ENCODE measurements around the gene TRIM38.

- no peak for TF ChIP-seq TAF1 (IDR thresholded peaks at IDR 0.05; ENCODE audit: low read depth)
- TF ChIP-seq POLR2AphosphoS5 (IDR thresholded peaks at IDR 0.05): no peak
- TF ChIP-seq, protein P1, sequence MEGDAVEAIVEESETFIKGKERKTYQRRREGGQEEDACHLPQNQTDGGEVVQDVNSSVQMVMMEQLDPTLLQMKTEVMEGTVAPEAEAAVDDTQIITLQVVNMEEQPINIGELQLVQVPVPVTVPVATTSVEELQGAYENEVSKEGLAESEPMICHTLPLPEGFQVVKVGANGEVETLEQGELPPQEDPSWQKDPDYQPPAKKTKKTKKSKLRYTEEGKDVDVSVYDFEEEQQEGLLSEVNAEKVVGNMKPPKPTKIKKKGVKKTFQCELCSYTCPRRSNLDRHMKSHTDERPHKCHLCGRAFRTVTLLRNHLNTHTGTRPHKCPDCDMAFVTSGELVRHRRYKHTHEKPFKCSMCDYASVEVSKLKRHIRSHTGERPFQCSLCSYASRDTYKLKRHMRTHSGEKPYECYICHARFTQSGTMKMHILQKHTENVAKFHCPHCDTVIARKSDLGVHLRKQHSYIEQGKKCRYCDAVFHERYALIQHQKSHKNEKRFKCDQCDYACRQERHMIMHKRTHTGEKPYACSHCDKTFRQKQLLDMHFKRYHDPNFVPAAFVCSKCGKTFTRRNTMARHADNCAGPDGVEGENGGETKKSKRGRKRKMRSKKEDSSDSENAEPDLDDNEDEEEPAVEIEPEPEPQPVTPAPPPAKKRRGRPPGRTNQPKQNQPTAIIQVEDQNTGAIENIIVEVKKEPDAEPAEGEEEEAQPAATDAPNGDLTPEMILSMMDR (IDR thresholded peaks at IDR 0.05; ENCODE audit: poor library complexity, severe bottlenecking): no peak
- TF ChIP-seq EZH2 (IDR thresholded peaks at IDR 0.05; ENCODE audit: borderline replicate concordance, insufficient read depth, low read length, poor library complexity, severe bottlenecking): no peak
- TF ChIP-seq EP300 (conservative IDR thresholded peaks at IDR 0.05; ENCODE audit: poor library complexity, severe bottlenecking): no peak
- no peak for TF ChIP-seq RAD21 (conservative IDR thresholded peaks at IDR 0.05)
- TF ChIP-seq, protein P2, sequence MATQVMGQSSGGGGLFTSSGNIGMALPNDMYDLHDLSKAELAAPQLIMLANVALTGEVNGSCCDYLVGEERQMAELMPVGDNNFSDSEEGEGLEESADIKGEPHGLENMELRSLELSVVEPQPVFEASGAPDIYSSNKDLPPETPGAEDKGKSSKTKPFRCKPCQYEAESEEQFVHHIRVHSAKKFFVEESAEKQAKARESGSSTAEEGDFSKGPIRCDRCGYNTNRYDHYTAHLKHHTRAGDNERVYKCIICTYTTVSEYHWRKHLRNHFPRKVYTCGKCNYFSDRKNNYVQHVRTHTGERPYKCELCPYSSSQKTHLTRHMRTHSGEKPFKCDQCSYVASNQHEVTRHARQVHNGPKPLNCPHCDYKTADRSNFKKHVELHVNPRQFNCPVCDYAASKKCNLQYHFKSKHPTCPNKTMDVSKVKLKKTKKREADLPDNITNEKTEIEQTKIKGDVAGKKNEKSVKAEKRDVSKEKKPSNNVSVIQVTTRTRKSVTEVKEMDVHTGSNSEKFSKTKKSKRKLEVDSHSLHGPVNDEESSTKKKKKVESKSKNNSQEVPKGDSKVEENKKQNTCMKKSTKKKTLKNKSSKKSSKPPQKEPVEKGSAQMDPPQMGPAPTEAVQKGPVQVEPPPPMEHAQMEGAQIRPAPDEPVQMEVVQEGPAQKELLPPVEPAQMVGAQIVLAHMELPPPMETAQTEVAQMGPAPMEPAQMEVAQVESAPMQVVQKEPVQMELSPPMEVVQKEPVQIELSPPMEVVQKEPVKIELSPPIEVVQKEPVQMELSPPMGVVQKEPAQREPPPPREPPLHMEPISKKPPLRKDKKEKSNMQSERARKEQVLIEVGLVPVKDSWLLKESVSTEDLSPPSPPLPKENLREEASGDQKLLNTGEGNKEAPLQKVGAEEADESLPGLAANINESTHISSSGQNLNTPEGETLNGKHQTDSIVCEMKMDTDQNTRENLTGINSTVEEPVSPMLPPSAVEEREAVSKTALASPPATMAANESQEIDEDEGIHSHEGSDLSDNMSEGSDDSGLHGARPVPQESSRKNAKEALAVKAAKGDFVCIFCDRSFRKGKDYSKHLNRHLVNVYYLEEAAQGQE (IDR thresholded peaks at IDR 0.05; ENCODE audit: borderline replicate concordance): no peak
- no peak for TF ChIP-seq MXI1 (conservative IDR thresholded peaks at IDR 0.05; ENCODE audit: poor library complexity, severe bottlenecking)
- no peak for TF ChIP-seq SMC3 (conservative IDR thresholded peaks at IDR 0.05; ENCODE audit: poor library complexity)
Observed at GRCh38 chr6:26022132-26022472, 59.5 kb downstream of the TRIM38 start.

Data from neural cell (in vitro differentiated cells).